UCSD-AML1 (cell line): ENCODE measurements around the gene CFAP46.
A peak's percentile ranks its signal among the peaks of the same experiment; 100 is the strongest.

Experiments
- DNase-seq: peaks from one replicate; lab custom pipeline; 2025; ENCODE audit not compliant: unreplicated experiment; lab: John Stamatoyannopoulos, UW

Gene CFAP46

DNA sequence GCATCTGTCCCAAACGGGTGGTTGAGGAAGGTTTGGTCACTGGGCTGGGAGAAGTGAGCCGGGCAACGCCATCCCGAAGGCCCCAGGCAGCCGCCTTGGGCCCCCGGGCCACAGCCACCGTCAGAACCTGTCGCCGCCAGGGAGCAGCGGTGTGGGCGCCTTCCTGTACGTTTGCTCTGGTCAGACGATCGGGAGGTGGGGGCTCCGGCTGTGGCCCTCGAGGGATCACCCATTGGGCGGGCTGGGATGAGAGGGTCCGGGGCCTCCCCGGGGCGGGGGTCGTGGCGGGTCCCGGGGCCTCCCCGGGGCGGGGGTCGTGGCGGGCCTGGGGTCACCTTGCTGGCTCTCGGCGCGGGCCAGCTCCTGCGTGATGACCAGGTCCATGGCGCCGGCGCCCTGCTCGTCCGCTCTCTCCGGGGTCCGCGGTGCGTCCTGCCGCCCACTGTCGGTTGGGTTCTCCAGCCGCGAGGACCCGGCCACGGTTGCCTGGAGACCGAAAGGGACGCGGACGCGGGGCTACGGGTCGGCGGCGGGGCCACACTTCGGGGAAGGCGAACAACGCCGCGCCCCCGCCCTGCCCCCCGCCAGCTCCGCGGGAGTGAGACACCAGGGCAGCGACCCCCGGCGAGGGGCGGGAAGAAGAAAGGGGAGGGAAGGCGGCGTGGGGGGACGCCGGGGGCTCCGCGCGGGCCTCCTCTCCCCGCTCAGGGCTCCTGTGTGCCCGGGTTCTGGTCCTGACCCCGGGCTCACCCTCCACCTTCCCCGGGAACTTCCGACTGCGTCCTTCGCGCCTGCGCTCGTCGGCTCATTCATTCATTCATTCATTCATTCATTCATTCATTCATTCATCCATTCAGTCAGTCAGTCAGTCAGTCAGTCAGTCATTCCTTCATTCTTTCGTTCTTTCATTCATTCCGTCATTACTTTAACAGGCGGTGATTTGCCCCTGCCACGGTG is at the start of gene CFAP46:
Gene CFAP46 (minus strand): TSS at position 470 of the 957 bp plus-strand sequence. CDS start 86 bp downstream, at position 384.
- DNase-seq, result no peak

GRCh38 chr10:132991706-132992432 is 49.5 kb upstream of the CFAP46 start:
- DNase-seq, result no peak

DNA sequence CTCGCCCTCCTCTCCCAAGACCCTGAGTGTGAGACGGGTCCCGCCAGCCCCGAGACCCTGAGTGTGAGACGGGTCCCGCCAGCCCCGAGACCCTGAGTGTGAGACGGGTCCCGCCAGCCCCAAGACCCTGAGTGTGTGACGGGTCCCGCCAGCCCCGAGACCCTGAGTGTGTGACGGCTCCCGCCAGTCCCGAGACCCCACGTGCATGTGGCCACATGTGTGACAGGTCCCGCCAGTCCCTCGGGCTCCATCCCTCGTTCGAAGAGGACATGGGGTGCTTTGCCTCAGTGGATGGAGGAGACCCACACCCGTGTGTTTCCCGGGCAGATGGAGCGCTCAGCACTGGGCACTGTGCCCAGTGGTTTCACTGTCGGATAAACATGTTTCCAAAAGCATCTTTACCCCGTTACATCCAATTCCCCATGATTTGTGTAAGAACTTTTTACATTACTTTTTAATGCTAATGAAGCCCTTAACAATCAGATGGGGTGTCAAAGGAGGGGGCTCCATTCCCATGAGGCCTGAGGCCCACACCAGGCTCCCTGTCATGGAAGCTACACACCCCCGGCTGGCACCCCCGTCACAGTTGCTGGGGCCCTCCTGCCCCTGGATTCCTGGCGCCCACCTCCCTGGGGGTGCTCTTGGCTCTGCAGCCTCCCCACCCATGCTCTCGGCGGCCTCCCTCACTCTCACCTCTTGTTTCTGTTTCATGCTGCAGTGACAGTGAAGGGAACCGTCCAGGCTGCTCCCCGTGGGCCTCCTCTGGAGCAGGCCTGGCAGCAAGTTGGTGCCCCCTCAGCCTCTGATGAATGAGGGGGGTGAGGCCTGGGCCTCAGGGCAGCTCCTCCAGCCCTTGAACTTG is 48.5 kb upstream of the CFAP46 start:
- DNase-seq, result no peak

DNA sequence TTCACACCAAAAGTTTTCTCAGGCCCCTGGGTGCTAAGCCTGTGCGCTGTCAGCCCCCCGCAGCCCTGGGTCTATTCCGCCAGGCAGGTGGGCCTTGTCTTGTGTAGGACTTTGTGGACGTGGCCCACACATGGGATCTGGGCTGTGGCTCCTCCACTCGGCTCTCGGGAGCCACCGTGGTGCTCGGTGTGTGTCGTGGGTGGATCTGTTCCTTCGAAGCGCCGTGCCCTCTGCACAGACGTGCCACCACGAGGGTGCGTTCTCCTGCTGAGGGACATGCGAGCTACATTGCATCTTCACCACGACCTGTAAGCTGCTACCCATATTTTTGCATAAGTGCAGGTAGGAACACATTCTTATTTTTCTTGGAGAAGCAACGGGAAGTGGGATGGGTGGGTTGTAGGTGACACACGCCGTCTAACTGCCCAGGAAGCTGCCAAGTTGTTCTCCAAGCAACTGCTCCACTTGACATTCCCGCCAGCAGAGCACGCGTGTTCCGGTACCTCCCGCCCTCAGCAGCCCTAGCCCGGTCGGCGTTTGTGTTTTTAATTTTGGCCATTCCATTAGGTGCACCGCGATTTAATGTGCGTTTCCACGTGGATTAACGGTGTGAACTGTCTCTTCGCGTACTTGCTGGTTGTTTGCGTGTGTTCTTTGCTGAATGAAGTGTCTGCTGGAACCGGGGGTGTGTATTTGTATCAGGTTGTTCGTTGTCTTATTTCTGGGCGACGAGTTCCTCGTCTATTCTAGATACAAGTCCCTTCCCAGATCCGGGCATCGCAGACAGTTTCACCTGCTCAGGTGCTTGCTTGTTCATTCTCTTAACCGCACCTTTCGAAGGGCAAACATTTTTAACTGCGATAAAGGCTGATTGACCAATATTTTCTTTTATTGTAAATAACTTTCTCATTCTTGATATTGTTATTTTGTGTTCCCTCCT is 47.4 kb upstream of the CFAP46 start:
- DNase-seq, result no peak

GRCh38 chr10:132988988-132989387 is 46.6 kb upstream of the CFAP46 start:
- DNase-seq, result no peak

DNA sequence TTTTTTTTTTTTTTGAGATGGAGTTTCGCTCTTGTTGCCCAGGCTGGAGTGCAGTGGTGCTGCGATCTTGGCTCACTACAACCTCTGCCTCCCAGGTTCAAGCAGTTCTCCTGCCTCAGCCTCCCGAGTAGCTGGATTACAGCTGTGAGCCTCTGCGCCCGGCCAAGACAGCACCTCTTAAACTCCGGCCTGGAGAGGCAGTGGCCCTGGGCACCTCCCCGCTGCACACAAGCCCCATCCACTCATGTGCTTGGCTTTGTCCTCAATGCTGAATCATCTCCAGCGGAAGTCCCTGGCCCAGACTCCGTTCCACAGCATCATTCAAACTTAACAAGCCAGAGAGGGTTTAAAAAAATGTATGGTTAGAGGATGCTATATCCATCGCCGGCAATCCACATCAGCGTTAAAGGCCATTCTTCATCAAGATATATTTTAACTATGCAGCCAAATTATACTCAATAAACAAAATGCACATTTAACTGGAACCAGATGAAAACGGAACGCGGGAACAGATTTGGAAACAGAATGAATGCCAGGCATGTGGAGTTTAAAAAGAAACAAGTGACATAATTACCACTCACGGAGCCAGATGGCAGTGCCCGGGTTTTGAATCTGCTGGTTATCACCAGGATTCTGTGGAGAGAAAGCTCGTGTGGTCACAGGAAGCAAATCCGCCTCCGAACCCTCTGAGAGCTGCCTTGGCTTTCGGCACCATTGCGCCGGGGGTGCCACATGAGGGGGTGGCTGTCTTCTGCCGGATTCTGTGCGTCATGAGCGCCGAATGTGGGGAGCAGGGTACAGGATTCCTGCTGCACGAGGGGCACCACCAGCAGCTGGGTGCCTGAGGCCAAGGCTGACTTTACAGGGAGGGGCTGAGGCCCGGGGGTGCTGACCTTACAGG is 45.6 kb upstream of the CFAP46 start:
- peak; percentile 77 for DNase-seq

DNA sequence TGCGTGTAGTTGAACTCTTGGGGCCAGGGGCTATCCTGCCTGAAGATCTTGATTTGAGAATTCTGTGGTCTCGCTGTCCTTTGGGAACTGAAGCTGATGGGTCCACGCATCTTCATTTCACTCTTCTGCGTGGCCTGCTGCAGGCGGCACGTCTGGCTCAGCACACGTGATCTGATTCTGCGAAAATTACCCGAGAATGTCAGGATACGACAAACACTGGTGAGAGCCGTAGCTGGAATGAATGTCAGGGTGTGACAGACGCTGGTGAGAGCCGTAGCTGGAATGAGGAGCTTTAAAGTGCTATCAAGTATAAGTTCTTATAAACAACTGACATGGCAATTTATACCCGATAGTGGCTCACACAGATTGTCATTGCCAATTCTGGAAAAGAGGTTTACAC is 44.6 kb upstream of the CFAP46 start:
- no peak for DNase-seq

GRCh38 chr10:132986576-132986975 is 44.2 kb upstream of the CFAP46 start:
- DNase-seq, result no peak

DNA sequence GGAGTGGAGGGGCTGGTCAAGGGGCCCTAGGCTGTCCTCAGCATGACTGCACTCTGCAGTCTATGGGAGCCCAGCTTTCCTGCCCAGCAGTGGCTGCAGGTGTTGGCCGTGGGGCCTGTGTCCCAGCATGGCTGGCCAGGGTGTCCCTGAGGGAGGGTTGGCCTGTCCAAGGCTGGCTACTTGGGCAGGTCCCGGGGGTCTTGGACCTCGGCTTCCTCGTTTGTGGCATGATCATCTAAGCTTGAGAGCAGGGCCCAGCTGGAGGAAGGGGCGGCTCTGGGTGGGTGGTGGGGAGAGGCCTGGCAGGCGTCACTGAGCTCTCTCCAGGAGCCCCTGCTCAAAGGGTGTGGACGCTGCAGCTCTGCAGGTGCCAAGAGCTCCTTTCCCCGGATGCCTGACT is 43.7 kb upstream of the CFAP46 start:
- DNase-seq, result no peak

DNA sequence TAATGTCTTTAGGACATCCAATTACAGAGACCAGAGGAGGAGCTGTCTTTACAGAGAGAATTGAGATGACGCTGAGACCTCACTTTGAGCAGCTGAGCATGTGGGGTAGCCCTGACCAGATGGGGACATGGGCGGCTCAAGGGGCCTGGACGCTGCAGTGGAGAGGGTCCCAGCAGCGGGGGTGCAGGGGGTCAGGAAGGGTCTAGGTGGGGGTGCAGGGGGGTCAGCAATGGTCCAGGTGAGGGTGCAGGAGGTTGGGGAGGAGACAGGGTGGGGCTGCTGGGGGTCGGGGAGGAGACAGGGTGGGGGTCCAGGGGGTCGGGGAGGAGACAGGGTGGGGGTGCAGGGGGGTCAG is 43.2 kb upstream of the CFAP46 start:
- no peak for DNase-seq

- no peak for DNase-seq
Measured at GRCh38 chr10:132984801-132985545, 42.6 kb upstream of the CFAP46 start.

DNA sequence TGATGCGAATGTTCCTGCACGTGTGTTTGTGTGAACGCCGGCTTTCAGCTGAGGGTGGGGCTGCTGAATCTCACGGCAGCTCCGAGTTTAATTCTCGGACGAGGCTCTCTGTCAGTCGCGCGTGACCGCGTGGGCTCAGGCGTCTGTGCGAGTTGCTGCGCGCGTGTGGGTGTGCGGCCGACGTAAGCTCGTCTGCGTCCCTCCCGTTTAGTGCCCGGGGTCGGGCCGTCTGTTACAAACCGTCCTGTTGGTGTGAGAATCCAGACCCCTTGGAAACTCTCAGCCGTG is 41.6 kb upstream of the CFAP46 start:
- DNase-seq, result no peak

- DNase-seq, result no peak
Measured at GRCh38 chr10:132983252-132984007, 41.1 kb upstream of the CFAP46 start.

- DNase-seq, result no peak
Measured at GRCh38 chr10:132982301-132982989, 40.1 kb upstream of the CFAP46 start.

DNA sequence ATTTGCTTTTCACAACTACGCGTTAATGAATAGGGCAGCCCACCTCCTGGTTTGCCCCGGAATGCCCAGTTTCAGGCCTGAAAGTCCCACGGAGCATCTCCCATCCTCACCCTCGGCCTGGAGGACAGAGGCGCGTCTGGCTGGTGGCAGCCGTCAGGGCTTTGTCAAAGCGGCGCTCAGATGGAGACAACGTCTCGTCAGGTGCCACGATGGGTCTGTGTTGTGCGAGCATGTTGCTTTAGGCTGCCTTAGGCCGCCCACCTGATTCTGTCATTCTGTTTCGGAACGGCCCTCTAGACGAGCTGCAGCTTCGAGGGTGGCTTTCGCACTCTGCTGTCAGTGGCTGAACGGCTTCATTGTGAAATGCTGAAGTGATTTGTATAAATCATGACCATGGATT is 39.4 kb upstream of the CFAP46 start:
- DNase-seq, result no peak

GRCh38 chr10:132981173-132981555 is 38.8 kb upstream of the CFAP46 start:
- DNase-seq, result no peak

GRCh38 chr10:132980426-132981172 is 38.2 kb upstream of the CFAP46 start:
- DNase-seq, result no peak
